Cerebellar nuclear complex (tissue), 1 donor: ENCODE measurements around the gene EPM2A.
"Not testable (repeated sequence)": the region's sequence is repeated elsewhere in the genome, so short reads cannot be mapped to it uniquely, and the experiment has no call there.

Source experiments
- DNase-seq, 2 experiments: peaks; one replicate each; lab custom pipeline; 2025; lab: John Stamatoyannopoulos, UW

EPM2A gene

DNA sequence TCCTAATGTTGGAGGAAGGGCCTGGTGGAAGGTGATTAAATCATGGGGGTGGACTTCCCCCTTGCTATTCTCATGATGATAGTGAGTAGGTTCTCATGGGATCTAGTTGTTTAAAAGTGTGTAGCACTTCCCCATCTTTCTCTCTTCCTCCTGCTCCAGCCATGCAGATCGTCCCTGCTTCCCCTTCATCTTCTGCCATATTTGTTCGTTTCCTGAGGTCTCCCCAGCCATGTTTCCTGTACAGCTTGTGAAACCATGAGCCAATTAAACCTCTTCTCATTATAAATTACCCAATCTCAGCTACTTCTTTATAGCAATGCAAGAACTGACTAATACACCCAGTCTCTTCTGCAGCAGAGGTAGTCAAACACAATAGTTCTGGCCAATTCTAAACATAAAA is 5.4 kb downstream of the EPM2A start:
- DNase-seq: no peak

DNA sequence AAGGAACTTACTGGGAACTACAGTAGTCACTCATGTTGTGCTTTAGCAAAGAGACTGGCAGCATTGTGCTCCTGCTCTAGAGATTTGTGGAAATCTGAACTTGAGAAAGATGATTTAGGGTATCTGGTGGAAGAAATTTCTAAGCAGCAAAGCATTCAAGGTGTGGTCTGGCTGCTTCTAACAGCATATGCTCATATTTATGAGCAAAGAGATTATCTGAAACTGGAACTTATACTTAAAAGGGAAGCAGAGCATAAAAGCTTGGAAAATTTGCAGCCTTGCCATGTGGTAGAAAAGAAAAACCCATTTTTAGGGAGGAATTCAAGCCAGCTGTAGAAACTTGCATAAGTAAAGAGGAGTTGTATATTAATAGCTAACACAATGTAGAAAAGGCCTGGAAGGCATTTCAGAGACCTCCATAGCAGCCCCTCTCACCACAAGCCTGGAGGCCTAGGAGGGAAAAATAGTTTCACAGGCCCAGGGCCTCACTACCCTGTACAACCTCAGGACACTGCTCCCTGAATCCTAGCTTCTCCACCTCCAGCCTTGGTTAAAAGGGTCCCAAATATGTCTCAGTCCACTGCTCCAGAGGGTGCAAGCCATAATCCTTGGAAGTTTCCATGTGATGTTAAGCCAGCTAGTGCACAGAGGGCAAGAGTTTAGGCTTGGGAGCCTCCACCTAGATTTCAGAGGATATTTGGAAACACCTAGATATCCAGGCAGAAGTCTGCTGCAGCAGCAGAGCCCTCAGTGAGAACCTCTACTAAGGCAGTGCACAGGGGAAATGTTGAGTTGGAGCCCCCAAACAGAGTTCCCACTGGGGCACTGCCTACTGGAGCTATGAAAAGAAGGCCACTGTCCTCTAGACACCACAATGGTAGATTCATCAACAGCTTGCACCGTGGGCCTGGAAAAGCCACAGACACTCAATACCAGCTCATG is 6.6 kb downstream of the EPM2A start:
- DNase-seq: no peak

DNA sequence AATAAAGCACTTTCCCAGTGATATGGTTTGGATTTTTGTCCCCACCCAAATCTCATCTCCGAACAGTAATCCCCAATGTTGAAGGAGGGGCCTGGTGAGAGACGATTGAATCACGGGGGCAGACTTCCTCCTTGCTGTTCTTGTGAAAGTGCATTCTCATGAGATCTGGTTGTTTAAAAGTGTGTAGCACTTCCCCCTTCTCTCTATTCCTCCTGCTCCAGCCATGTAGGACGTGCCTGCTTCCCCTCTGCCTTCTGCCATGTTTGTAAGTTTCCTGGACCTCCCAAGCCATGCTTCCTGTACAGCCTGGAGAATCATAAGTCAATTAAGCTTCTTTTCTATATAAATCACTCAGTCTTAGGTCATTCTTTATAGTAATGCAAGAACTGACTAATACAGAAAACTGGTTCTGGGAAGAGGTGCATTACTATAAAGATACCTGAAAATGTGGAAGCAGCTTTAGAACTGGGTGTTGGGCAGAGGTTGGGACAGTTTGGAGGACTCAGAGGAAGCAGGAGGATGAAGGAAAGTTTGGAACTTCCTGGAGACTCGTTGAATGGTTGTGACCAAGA is 7.4 kb downstream of the EPM2A start:
- DNase-seq: no peak

DNA sequence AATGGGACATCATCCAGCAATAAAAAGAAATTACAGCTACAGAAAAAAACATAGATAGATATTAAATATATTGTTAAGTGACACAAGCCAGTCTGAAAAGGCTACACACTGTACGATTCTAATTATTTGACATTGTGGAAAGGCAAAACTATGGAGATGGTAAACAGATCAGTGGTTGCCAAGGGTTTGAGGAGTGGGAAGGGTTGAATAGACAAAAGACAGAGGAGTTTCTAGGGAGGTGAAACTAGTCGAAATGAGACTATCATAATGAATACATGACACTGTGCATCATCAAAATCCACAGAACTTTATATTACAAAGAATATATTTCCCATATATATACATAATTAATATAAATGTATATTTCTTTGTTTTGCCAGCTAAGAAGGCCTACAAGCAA is 9.8 kb downstream of the EPM2A start:
- DNase-seq: no peak

DNA sequence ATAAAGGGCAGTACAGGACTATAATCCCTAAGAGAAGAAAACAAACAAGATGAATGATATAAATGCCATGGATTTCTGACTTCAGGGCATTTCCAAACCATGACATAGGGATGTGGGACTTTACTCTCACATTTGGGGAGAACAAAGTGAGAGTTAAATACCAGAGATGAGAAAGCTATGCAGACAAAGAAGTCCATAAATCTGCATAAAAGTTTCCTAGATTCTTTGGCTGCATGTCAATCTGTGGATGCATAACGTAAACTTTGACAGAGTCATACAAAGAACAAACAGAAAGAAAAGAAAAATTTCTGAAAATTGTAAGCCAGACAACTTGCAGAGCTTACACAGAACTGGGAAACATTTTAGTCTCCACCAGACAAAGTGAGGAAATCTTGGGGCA is 11.7 kb downstream of the EPM2A start:
- no peak for DNase-seq

DNA sequence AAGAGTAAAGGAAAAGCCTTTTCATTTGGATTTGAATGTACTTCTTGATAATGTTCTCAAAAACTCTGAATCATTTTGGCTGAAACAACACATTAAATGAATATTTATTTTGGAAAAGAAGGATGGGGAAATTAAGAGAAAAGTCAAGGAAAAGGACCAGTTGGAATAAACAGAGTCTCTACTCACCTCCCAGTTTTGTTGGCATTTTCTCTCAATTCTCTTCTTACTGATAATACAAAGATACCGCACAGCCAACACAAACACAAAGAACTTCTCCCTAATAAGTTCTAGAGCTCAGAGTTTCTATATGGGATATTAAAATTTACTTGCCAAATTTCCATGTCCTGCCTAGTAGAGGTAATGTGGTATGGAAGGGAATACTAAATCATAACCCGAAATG is 13.1 kb downstream of the EPM2A start:
- DNase-seq: no peak

DNA sequence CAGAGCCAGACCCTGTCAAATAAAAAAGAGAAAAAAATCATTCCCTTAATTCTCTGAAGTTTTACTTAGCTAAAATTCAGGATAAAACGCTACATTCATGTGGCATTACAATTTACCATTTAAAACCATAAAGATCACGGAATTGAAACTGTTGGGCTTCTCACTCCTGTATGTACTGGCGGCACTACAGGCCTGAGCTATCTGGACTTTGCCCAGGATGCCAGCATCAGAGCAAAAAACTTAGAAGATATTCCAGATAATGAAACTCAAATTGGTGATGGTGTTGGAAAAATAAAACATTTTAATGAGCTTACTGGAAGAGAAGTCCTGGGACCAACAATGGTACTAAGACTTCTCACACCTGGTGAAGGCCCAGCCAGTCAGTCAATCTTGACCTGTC is 14.2 kb downstream of the EPM2A start:
- DNase-seq: no peak

DNA sequence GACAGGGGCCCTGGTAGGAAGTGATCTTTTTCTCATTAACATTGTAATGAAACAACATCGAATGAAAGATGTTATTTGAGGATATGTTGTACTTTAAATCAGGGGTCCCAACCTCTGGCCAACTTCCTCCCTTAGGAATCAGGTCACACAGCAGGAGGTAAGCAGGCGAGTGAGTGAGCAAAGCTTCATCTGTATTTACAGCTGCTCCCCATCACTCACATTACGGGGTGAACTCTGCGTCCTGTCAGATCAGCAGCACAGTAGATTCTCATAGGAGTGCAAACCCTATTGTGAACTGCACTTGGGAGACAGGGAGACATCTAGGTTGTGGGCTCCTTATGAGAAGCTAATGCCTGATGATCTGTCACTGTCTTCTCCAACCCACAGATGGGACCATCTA is 19.9 kb downstream of the EPM2A start:
- DNase-seq: no peak

DNA sequence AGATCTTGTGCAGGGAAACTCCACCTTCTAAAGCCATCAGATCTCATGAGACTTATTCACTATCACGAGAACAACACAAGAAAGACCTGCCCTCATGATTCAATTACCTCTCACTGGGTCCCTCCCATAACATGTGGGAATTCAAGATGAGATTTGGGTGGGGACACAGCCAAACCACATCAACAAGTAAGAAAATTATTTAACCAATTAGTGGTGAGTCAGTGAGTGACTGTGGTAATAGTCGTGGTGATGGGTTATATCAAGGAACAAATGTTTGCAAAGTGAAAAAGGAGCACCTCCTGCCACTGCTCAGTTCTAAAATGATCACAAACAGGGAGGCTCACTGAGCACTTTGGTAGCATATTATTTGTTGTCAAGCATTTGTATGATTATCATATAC is 20.6 kb downstream of the EPM2A start:
- DNase-seq: no peak

DNA sequence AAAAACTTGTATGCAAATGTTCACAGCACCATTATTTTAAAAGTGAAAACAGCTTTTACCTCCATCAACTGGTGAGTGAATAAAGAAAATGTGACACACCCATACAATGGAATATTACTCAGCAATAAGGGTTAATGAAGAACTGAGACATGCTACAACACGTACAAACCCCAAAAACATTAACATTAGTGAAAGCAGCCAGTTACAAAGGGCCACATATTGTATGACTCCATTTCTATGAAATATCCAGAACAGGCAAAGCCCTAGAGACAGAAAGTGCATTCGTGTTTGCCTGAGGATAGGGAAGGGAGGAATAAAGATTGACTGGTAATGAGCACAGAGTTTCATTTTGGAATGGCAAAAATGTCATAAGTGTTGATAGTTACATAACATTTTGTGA is 21.5 kb downstream of the EPM2A start:
- DNase-seq: no peak

DNA sequence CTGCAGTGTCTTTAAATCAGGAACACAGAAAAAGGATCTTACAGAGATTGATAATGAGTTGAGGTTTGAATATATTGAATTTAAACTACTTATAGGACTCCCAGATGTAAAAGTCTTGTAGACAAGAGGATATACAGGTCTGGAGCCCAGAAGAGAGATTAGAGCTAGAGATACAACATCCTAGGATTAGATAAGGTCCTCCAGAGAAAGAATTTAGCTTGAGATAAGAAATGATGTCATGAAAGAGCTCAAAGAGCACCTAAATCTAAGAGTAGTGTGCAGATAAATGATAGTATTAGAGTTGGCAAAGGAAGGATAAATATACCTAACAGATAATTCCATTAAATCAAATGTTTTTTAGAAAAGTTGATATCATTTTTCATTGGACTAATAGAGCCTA is 23.9 kb downstream of the EPM2A start:
- DNase-seq: no peak

DNA sequence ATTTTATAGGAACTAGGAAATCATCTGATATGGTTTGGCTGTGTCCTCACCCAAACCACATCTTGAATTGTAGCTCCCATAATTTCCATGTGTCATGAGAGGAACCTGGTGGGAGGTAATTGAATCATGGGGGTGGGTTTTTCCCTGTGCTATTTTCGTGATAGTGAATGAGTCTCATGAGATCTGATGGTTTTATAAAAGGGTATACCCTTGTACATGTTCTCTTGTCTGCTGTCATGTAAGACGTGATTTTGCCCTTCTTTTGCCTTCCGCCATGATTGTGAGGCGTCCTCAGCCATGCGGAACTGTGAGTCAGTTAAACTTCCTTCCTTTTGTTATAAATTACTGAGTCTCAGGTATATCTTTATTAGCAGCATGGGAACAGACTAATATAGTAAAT is 27.9 kb downstream of the EPM2A start:
- DNase-seq: no peak

DNA sequence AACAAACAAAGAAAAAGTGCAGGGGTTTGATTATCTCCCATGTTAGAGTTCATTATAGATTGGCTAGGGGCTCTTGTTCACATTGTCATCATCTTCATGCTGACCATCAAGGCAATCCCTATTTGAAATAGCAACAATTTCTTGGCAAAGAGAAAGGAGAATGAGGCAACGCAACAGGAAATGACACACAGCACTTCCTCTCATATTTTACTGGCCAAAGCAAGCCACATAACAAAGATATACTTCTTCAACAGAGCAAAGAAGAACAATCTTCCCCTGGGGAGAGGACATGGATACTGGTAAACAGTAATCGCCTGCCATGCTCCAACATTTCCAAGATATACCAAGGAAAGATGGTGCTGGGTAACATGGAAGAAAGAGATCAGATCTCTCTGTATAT is 29.8 kb downstream of the EPM2A start:
- no peak for DNase-seq

DNA sequence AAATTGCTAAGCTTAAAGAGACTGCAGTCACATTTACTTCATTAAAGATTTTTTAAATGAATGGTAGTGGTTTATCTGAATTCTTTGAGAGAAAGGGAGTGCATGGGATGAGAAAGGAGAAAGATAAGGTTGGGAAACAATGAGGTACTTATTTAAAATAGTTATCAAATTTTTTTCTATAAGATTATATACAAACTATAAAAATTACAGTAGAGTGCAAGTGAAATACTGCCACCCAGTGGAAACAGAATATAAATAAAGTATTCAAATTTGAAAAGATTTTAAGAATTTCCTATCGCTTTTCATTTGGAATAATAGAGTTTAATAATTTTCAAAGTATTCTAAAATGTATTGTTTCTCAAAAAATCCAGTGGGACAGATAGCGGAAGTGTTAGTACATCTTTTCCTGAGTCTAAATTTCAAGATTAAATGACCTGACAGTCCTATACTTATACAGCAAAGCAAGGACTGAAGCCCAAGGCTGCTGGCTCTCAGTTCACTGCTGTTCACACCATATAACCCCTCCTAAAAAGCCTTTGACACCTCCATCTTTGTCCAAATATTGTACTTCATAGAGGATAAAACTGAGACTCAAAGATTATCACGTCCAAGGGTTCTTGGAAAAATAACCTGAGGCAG is 31.1 kb downstream of the EPM2A start:
- no peak for DNase-seq

DNA sequence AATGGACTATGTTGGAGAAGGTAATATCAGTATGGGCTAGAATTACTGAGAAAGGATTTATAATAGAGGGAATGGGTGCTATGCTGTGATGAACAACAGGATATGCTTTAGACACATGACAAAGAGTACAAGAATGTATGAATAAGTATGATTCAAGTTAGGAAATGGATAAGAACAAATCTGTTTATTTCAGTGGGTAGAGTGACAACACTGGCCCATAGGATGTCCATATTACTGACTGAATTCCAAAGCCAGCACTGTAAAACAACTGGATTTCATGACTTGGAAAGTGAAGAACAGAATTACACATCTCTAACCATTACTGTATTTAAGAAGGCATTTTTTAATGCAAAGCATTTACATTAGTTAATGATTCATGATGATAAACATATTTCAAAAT is 35.9 kb downstream of the EPM2A start:
- no peak for DNase-seq

DNA sequence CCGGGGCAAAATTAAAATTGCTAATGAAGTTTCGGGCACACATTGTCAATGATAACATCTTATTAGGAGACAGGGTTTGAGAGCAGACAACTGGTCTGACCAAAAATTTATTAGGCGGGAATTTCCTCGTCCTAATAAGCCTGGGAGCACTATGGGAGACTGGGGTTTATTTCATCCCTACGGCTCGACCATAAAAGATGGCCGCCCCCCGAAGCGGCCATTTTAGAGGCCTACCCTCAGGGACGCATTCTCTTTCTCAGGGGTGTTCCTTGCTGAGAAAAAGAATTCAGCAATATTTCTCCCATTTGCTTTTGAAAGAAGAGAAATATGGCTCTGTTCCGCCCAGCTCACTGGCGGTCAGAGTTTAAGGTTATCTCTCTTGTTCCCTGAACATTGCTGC is 37.9 kb downstream of the EPM2A start:
- not testable (repeated sequence) for DNase-seq

DNA sequence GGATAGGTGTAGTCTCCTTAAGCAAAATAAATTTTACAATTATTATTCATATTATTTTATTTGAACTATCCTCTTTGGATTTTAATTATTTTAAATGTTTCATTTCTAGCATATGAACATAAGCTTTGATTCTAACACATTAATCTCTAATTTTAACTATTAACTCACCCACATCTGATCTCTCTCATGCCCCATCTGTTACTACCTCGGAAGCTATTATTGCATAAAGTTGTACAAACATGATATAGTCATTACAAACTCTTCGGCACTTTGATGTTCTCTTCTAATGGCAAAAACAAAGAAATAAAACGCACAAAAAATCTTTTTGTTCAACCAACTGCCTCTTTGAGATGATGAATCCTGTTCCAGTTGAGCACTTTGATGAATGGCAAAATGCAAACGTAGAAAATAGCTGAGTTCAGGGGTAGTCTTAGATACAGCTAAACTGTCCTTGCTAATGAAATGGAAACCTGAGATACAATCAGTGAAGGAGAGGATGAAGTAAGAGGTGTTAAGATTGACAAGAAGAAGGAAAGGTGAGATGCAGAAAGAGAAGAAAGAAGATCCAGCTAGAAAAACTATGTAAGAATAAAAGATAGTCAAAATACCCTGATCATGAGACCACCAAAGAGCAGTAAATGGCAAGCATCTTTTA is 41.1 kb downstream of the EPM2A start:
- DNase-seq: no peak

DNA sequence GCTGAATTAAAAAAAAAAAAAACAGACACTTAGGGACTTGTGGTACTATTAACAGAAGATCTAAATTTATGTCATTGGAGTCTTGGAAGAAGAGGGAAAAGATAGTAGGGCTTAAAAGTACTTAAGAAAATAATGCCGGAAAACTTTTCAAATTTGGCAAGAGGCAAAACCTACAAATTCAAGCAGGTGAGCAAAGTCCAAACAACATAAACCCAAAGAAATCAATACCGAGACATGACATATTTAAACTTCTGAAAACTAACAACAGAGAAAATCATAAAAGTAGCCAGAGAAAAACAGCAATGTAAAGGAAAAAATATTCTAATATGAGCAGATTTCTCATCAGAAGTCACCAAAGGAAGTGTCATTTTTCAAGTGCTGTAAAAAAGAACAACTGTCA is 44.4 kb downstream of the EPM2A start:
- no peak for DNase-seq

DNA sequence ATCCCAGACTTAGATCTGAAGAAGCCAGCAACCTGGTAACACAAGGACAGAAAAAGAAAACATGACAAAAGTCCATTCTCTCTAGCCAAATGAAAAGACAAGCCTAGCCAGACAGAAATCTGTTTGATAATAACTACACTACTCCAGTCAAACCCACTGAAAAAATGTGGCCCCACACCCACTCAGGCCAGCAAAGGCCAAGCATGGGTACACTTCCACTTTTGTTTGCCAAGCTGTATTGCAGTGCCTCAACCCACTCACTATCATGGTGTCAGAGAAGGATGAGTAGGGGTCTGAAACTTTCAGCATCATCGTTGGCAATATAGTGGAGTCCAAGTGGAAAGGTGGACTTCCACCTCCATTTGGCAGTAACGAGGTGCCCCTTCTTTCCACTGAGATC is 45.8 kb downstream of the EPM2A start:
- no peak for DNase-seq

DNA sequence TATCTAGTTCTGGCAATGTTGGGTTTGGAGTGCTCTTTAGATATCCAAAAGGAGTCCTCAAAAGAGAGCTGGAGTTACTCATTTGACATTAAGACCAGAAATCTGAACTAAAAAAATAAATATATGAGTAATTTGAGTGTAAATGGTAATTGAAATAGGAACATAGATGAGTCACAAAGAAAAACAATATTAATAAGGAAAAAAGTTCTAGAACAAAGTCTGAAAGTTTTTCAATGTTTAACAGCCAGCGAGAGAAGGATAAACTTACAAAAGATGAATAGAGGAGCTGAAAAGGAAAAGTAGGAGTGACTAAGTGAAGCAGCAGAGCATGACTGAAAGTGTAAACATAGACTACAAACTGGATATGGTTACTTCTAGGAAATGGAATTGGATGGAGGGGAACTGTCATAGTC is 46.8 kb downstream of the EPM2A start:
- no peak for DNase-seq

DNA sequence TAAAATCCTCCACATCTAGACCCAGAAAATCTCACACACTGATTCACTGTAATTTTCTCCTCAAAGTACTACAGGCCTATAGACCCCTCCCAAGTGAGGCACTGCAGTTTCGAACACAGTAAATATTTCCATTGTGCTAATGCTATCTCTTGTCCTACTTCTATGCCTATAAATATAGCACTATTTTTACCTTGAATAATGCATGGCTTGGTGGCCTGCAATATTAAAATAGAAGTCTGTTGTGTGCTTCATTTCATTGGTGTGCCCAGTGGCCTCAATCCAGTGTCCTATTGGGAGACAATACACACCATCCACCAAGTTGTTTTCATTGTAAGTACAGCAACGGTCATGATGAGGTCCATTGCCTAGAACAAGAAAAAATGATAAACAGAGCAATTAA is 49.4 kb downstream of the EPM2A start:
- no peak for DNase-seq

DNA sequence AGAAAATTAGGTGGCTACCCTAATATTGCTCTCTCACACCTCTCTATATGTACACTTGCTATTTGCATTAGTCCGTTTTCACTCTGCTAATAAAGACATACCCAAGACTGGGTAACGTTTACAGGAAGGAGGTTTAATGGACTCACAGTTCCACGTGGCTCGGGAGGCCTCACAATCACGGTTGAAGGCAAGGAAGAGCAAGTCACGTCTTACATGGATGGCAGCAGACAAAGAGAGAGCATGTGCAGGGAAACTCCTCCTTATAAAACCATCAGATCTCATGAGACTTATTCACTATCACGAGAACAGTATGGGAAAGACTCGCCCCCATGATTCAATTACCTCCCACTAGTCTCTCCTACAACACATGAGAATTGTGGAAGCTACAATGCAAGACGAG is 53.4 kb downstream of the EPM2A start:
- no peak for DNase-seq

DNA sequence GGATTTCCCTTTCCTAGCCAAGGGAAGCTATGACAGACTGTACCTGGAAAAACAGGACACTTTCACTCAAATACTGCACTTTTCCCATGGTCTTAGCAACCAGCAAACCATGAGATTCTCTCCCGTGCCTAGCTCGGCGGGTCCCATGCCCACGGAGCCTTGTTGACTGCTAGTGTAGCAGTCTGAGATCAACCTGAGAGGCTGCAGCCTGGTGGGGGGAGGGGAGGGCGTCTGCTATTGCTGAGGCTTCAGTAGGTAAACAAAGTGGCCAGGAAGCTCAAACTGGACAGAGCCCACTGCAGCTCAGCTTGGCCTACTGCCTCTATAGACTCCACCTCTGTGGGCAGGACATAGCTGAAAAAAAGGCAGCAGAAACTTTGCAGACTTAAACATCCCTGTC is 61.8 kb downstream of the EPM2A start:
- DNase-seq: no peak
